SK-N-SH (cell line): ENCODE measurements around the gene PCSK9. TPM values are rescaled to one million over a fixed set of nuclear protein-coding genes. Genes with fewer than 3 reads are reported as not detected.

ENCODE experiments used
- CTCF ChIA-PET: fragments of 300-600, 350-600 bp; formaldehyde crosslinking; extraction: SDS; loops from one replicate; lab custom pipeline; 2021; lab: Yijun Ruan, JAX
- POLR2A ChIA-PET: fragments of 350-600 bp; sonication (Branson Sonifier 250); formaldehyde crosslinking; extraction: SDS; loops from one replicate; lab custom pipeline; 2020; ENCODE audit warnings: antibody characterized with exemption, inconsistent platforms; lab: Yijun Ruan, JAX
- DNase-seq: peaks from one replicate; pipeline ENCODE4 v3.0.0; 2012
- H2AFZ ChIP-seq: fragments of 200-600 bp; sonication (generic); 2 replicates; pipeline ENCODE4 v1.8.1; 2016; ENCODE audit warnings: antibody characterized with exemption, mild to moderate bottlenecking, low read depth
- H3F3A ChIP-seq: fragments of 200-600 bp; sonication (generic); replicated peaks from 2 replicates; pipeline ENCODE3; 2016; ENCODE audit warnings: antibody characterized with exemption, mild to moderate bottlenecking; ENCODE audit not compliant: insufficient read depth
- H3K27ac ChIP-seq, 2 experiments: fragments of 200-500 bp in 1 of 2; fragments of 200-600 bp in 1 of 2; sonication (Bioruptor generic) in 1 of 2; sonication (generic), shearing (Covaris generic) in 1 of 2; 2 replicates each; pipeline versions ENCODE4 v1.5.1 to v1.6.1; 2014 to 2016; ENCODE audit warnings: low read depth in 2 of 2, inconsistent platforms in 1 of 2, low read length in 1 of 2, mild to moderate bottlenecking in 1 of 2, mixed read lengths in 1 of 2
- H3K27me3 ChIP-seq: fragments of 200-600 bp; sonication (generic), shearing (Covaris generic); 2 replicates; pipeline ENCODE4 v1.6.1; 2016; ENCODE audit warnings: mixed run types; ENCODE audit not compliant: insufficient read depth
- H3K36me3 ChIP-seq, 2 experiments: fragments of 200-500 bp in 1 of 2; fragments of 200-600 bp in 1 of 2; sonication (Bioruptor generic) in 1 of 2; sonication (generic) in 1 of 2; replicated peaks in 1 of 2; 2 replicates each; pipeline versions ENCODE3 to v1.5.1; 2014 to 2016; ENCODE audit warnings: low read length in 1 of 2, mild to moderate bottlenecking in 1 of 2; ENCODE audit not compliant: insufficient read depth in 2 of 2, control insufficient read depth in 1 of 2
- H3K4me1 ChIP-seq, 2 experiments: fragments of 200-500 bp in 1 of 2; fragments of 200-600 bp in 1 of 2; sonication (Bioruptor generic) in 1 of 2; sonication (generic), shearing (Covaris generic) in 1 of 2; 2 replicates each; pipeline versions ENCODE4 v1.5.1 to v1.6.1; 2014 to 2016; ENCODE audit warnings: low read depth in 1 of 2, low read length in 1 of 2, mixed run types in 1 of 2; ENCODE audit not compliant: insufficient read depth in 2 of 2, control insufficient read depth in 1 of 2
- H3K4me2 ChIP-seq: fragments of 200-600 bp; sonication (generic), shearing (Covaris generic); 2 replicates; pipeline ENCODE4 v1.6.1; 2017; ENCODE audit warnings: mixed run types
- H3K4me3 ChIP-seq, 2 experiments: fragments of 200-500 bp in 1 of 2; fragments of 200-600 bp in 1 of 2; sonication (Bioruptor generic) in 1 of 2; sonication (generic), shearing (Covaris generic) in 1 of 2; 2 replicates each; pipeline versions ENCODE4 v1.5.1 to v1.8.1; 2014 to 2016; ENCODE audit warnings: low read depth in 2 of 2, inconsistent platforms in 1 of 2, low read length in 1 of 2, mild to moderate bottlenecking in 1 of 2, mixed read lengths in 1 of 2, moderate library complexity in 1 of 2
- H3K79me2 ChIP-seq: fragments of 200-600 bp; sonication (generic); 2 replicates; pipeline ENCODE4 v1.8.1; 2017; ENCODE audit warnings: mild to moderate bottlenecking; ENCODE audit not compliant: insufficient read depth
- H3K9ac ChIP-seq: fragments of 200-600 bp; sonication (generic); 2 replicates; pipeline ENCODE4 v1.6.1; 2017; ENCODE audit warnings: mixed run types
- H3K9me2 ChIP-seq: fragments of 200-600 bp; sonication (generic); 2 replicates; pipeline ENCODE4 v1.6.1; 2017; ENCODE audit warnings: mixed run types
- H3K9me3 ChIP-seq: fragments of 200-600 bp; sonication (generic); 2 replicates; pipeline ENCODE4 v1.6.1; 2017; ENCODE audit warnings: mixed run types, mild to moderate bottlenecking, moderate library complexity
- H4K20me1 ChIP-seq: fragments of 200-600 bp; sonication (generic); 2 replicates; pipeline ENCODE4 v1.6.1; 2017; ENCODE audit warnings: mild to moderate bottlenecking, mixed run types; ENCODE audit not compliant: insufficient read depth
- CHD2 ChIP-seq: fragments of 150-350 bp; IDR thresholded peaks from 2 replicates; pipeline ENCODE4 v1.6.1; 2018; ENCODE audit warnings: low read length; ENCODE audit not compliant: partially characterized antibody
- ELF1 ChIP-seq: IDR thresholded peaks from 2 replicates; pipeline ENCODE4 v1.4.0; 2012
- EP300 ChIP-seq, 2 experiments: IDR thresholded peaks; 2 replicates each; pipeline versions ENCODE4 v1.4.0 to v1.6.1; 2012; ENCODE audit warnings: borderline replicate concordance in 1 of 2, low read depth in 1 of 2, low read length in 1 of 2
- EZH2phosphoT487 ChIP-seq: fragments of 200-600 bp; sonication (generic); IDR thresholded peaks from 2 replicates; pipeline ENCODE4 v1.6.1; 2017; ENCODE audit warnings: low read depth, mixed run types, mild to moderate bottlenecking, antibody characterized with exemption, moderate library complexity, borderline replicate concordance
- GATA2 ChIP-seq: sonication (generic); formaldehyde crosslinking; IDR thresholded peaks from 2 replicates; pipeline ENCODE4 v1.5.0; 2020; ENCODE audit warnings: mild to moderate bottlenecking, missing genetic modification reagents
- MXI1 ChIP-seq: IDR thresholded peaks from 2 replicates; pipeline ENCODE4 v1.6.1; 2012; ENCODE audit warnings: mild to moderate bottlenecking, low read depth, low read length, improper control_type of control experiment
- NRF1 ChIP-seq: IDR thresholded peaks from 2 replicates; pipeline ENCODE4 v1.6.1; 2012; ENCODE audit warnings: low read depth, mild to moderate bottlenecking, low read length
- RAD21 ChIP-seq: IDR thresholded peaks from 2 replicates; pipeline ENCODE4 v1.6.1; 2012; ENCODE audit warnings: mild to moderate bottlenecking, low read length
- RFX5 ChIP-seq: IDR thresholded peaks from 2 replicates; pipeline ENCODE4 v1.6.1; 2012; ENCODE audit warnings: mild to moderate bottlenecking, improper control_type of control experiment, low read length
- RXRA ChIP-seq: IDR thresholded peaks from 2 replicates; pipeline ENCODE4 v1.4.0; 2012; ENCODE audit warnings: low read depth, mild to moderate bottlenecking, borderline replicate concordance
- SIN3A ChIP-seq: IDR thresholded peaks from 2 replicates; pipeline ENCODE4 v1.6.1; 2012; ENCODE audit warnings: low read depth, mild to moderate bottlenecking, low read length, moderate library complexity, borderline replicate concordance
- SMC3 ChIP-seq: IDR thresholded peaks from 2 replicates; pipeline ENCODE4 v1.6.1; 2012; ENCODE audit warnings: low read depth, low read length, improper control_type of control experiment
- TAF1 ChIP-seq: IDR thresholded peaks from 2 replicates; pipeline ENCODE4 v1.6.1; 2012; ENCODE audit warnings: low read depth, mild to moderate bottlenecking, low read length, moderate library complexity, borderline replicate concordance
- TCF12 ChIP-seq: IDR thresholded peaks from 2 replicates; pipeline ENCODE4 v1.4.0; 2012
- WGBS: methylation state at CpG from one replicate; pipeline ENCODE4 v1.1.6; 2017; ENCODE audit warnings: low lambda C conversion rate; 5-methylcytosine and 5-hydroxymethylcytosine counted together
- polyA plus RNA-seq, 3 experiments: library from polyadenylated mRNA; depleted of rRNA; stranded (reverse); fragments of >200 nt; gene quantifications; 2 replicates each; pipeline ENCODE4 v1.2.3, GENCODE V29; 2012
- TF ChIP-seq, protein P1 (sequence below): fragments of 200-600 bp; sonication (generic); IDR thresholded peaks from 2 replicates; pipeline ENCODE4 v1.6.1; 2017; ENCODE audit warnings: antibody characterized with exemption, mild to moderate bottlenecking, moderate library complexity
- TF ChIP-seq, protein P2 (sequence below): fragments of 150-350 bp; IDR thresholded peaks from 2 replicates; pipeline ENCODE4 v1.6.1; 2016; ENCODE audit warnings: mild to moderate bottlenecking, low read depth, low read length
- TF ChIP-seq, protein P3 (sequence below): IDR thresholded peaks from 2 replicates; pipeline ENCODE4 v1.4.0; 2012; ENCODE audit warnings: low read depth, borderline replicate concordance
- TF ChIP-seq, protein P4 (sequence below): IDR thresholded peaks from 2 replicates; pipeline ENCODE4 v1.4.0; 2012; ENCODE audit warnings: low read depth
- TF ChIP-seq, protein P5 (sequence below): IDR thresholded peaks from 2 replicates; pipeline ENCODE4; 2012
- TF ChIP-seq, protein P6 (sequence below): IDR thresholded peaks from 2 replicates; pipeline ENCODE4 v1.6.1; 2012; ENCODE audit warnings: mild to moderate bottlenecking, low read depth, low read length, moderate library complexity

The PCSK9 gene
- polyA plus RNA-seq, 1 of the 3 experiments (the other 2 are of a cell fraction) = 0.02 TPM

DNA sequence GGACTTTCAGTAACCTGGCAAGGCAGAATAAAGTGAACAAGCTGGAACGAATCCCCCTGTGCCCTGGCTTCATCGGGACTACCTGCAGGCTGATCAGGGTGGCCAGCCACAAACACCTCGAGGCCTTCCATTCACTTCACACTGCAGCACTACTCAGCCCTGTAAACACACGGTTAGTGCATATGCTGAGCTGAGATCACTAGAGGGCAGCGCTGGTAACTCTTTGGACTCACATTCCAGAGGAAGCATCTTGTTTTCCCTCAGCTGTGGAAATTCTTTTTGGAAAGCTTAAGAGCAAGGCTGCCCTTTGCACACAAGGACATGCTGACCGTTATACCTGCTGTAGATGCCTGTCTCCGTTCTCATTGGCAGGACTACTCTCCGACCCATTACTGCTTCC lies 32.1 kb downstream of the PCSK9 start:
- no peaks in the 10 kb centered on the region for H3K9me2 ChIP-seq
- TF ChIP-seq SIN3A (no peak), MXI1 (no peak), TCF12 (no peak), RXRA (no peak), NRF1 (no peak), ELF1 (no peak), SMC3 (peak; percentile 42), GATA2 (CRISPR knock-in tag) (no peak), EZH2phosphoT487 (no peak), TAF1 (no peak), RFX5 (no peak), RAD21 (peak; percentile 54), CHD2 (no peak), EP300 (IDR thresholded peaks at IDR 0.05; ENCODE audit: borderline replicate concordance in 1 of 2, low read depth in 1 of 2, low read length in 1 of 2) (no peak)
- TF ChIP-seq, protein P1, sequence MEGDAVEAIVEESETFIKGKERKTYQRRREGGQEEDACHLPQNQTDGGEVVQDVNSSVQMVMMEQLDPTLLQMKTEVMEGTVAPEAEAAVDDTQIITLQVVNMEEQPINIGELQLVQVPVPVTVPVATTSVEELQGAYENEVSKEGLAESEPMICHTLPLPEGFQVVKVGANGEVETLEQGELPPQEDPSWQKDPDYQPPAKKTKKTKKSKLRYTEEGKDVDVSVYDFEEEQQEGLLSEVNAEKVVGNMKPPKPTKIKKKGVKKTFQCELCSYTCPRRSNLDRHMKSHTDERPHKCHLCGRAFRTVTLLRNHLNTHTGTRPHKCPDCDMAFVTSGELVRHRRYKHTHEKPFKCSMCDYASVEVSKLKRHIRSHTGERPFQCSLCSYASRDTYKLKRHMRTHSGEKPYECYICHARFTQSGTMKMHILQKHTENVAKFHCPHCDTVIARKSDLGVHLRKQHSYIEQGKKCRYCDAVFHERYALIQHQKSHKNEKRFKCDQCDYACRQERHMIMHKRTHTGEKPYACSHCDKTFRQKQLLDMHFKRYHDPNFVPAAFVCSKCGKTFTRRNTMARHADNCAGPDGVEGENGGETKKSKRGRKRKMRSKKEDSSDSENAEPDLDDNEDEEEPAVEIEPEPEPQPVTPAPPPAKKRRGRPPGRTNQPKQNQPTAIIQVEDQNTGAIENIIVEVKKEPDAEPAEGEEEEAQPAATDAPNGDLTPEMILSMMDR = peak; percentile 61
- TF ChIP-seq, protein P2, sequence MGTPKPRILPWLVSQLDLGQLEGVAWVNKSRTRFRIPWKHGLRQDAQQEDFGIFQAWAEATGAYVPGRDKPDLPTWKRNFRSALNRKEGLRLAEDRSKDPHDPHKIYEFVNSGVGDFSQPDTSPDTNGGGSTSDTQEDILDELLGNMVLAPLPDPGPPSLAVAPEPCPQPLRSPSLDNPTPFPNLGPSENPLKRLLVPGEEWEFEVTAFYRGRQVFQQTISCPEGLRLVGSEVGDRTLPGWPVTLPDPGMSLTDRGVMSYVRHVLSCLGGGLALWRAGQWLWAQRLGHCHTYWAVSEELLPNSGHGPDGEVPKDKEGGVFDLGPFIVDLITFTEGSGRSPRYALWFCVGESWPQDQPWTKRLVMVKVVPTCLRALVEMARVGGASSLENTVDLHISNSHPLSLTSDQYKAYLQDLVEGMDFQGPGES = no peak
- TF ChIP-seq, protein P3, sequence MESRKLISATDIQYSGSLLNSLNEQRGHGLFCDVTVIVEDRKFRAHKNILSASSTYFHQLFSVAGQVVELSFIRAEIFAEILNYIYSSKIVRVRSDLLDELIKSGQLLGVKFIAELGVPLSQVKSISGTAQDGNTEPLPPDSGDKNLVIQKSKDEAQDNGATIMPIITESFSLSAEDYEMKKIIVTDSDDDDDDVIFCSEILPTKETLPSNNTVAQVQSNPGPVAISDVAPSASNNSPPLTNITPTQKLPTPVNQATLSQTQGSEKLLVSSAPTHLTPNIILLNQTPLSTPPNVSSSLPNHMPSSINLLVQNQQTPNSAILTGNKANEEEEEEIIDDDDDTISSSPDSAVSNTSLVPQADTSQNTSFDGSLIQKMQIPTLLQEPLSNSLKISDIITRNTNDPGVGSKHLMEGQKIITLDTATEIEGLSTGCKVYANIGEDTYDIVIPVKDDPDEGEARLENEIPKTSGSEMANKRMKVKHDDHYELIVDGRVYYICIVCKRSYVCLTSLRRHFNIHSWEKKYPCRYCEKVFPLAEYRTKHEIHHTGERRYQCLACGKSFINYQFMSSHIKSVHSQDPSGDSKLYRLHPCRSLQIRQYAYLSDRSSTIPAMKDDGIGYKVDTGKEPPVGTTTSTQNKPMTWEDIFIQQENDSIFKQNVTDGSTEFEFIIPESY = no peak
- TF ChIP-seq, protein P4, sequence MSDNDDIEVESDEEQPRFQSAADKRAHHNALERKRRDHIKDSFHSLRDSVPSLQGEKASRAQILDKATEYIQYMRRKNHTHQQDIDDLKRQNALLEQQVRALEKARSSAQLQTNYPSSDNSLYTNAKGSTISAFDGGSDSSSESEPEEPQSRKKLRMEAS = no peak
- TF ChIP-seq, protein P5, sequence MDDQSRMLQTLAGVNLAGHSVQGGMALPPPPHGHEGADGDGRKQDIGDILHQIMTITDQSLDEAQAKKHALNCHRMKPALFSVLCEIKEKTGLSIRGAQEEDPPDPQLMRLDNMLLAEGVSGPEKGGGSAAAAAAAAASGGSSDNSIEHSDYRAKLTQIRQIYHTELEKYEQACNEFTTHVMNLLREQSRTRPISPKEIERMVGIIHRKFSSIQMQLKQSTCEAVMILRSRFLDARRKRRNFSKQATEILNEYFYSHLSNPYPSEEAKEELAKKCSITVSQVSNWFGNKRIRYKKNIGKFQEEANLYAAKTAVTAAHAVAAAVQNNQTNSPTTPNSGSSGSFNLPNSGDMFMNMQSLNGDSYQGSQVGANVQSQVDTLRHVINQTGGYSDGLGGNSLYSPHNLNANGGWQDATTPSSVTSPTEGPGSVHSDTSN = no peak
- TF ChIP-seq, protein P6, sequence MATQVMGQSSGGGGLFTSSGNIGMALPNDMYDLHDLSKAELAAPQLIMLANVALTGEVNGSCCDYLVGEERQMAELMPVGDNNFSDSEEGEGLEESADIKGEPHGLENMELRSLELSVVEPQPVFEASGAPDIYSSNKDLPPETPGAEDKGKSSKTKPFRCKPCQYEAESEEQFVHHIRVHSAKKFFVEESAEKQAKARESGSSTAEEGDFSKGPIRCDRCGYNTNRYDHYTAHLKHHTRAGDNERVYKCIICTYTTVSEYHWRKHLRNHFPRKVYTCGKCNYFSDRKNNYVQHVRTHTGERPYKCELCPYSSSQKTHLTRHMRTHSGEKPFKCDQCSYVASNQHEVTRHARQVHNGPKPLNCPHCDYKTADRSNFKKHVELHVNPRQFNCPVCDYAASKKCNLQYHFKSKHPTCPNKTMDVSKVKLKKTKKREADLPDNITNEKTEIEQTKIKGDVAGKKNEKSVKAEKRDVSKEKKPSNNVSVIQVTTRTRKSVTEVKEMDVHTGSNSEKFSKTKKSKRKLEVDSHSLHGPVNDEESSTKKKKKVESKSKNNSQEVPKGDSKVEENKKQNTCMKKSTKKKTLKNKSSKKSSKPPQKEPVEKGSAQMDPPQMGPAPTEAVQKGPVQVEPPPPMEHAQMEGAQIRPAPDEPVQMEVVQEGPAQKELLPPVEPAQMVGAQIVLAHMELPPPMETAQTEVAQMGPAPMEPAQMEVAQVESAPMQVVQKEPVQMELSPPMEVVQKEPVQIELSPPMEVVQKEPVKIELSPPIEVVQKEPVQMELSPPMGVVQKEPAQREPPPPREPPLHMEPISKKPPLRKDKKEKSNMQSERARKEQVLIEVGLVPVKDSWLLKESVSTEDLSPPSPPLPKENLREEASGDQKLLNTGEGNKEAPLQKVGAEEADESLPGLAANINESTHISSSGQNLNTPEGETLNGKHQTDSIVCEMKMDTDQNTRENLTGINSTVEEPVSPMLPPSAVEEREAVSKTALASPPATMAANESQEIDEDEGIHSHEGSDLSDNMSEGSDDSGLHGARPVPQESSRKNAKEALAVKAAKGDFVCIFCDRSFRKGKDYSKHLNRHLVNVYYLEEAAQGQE = no peak
- TF ChIP-seq, all 33 proteins: peak for 3
- H3K9ac ChIP-seq = no peak overlapping the region
- no peak overlapping the region for H3K4me3 ChIP-seq
- ChIA-PET CTCF (interaction anchor here (0.6 to 2.1 kb wide), 21 partner anchors 10 to 206 kb away, joined by 3 to 15 read pairs (median 4); no protein-coding TSS in a partner anchor), POLR2A (no interaction called here)
- no peak overlapping the region; a peak in 1 of 4 replicates for H3K27ac ChIP-seq
- WGBS = 52% methylated on average over 8 of the region's 8 CpGs
- peaks cover 0 to 8% of the 10 kb centered on the region in 2 experiments; a peak in 1 of 4 replicates for H3K4me1 ChIP-seq
- no peaks in the 10 kb centered on the region for H3K27me3 ChIP-seq
- H3K79me2 ChIP-seq = no peaks in the 10 kb centered on the region
- no peak overlapping the region for H2AFZ ChIP-seq
- H3K9me3 ChIP-seq = no peaks in the 10 kb centered on the region
- no peak overlapping the region for H3K4me2 ChIP-seq
- H4K20me1 ChIP-seq = no peaks in the 10 kb centered on the region
- peaks cover 67 to 88% of the 10 kb centered on the region in 2 experiments for H3K36me3 ChIP-seq
- peaks cover 6% of the 10 kb centered on the region for H3F3A ChIP-seq
- peak; percentile 53 for DNase-seq
